Osteoblast (primary cell): ENCODE results near the gene MANEA. TPM values are rescaled to one million over a fixed set of nuclear protein-coding genes. Genes with fewer than 3 reads are reported as not detected.

Experiments used
- DNase-seq: peaks from one replicate; pipeline ENCODE4 v3.0.0; 2011; ENCODE audit warnings: low spot score, mixed read lengths; ENCODE audit not compliant: insufficient read length; ENCODE audit errors: missing footprints
- H2AFZ ChIP-seq: 2 replicates; pipeline ENCODE4 v1.6.0; 2011; ENCODE audit warnings: mild to moderate bottlenecking, low read length
- H3K27ac ChIP-seq: 2 replicates; pipeline ENCODE4 v1.5.1; 2011; ENCODE audit warnings: mild to moderate bottlenecking, low read depth, low read length, moderate library complexity
- H3K27me3 ChIP-seq: 2 replicates; pipeline ENCODE4 v1.6.0; 2012; ENCODE audit warnings: mild to moderate bottlenecking, control low read depth, inconsistent platforms, low read length, moderate library complexity; ENCODE audit not compliant: insufficient read depth
- H3K36me3 ChIP-seq: 2 replicates; pipeline ENCODE4 v1.5.1; 2011; ENCODE audit warnings: mild to moderate bottlenecking, low read length, control low read depth, moderate library complexity; ENCODE audit not compliant: insufficient read depth
- H3K4me1 ChIP-seq: 2 replicates; pipeline ENCODE4 v1.5.1; 2011; ENCODE audit warnings: mild to moderate bottlenecking, low read length, control low read depth, moderate library complexity; ENCODE audit not compliant: insufficient read depth
- H3K4me2 ChIP-seq: 2 replicates; pipeline ENCODE4 v1.6.0; 2011; ENCODE audit warnings: mild to moderate bottlenecking, low read length; ENCODE audit not compliant: insufficient read depth
- H3K4me3 ChIP-seq: fragments of 200-600 bp; sonication (generic); 3 replicates; pipeline ENCODE4 v1.5.1; 2012; ENCODE audit warnings: mild to moderate bottlenecking, low read length, inconsistent platforms; ENCODE audit not compliant: insufficient read depth
- H3K79me2 ChIP-seq: 2 replicates; pipeline ENCODE4 v1.6.0; 2012; ENCODE audit warnings: mild to moderate bottlenecking, low read length, control low read depth, inconsistent platforms; ENCODE audit not compliant: insufficient read depth
- H3K9me3 ChIP-seq: 2 replicates; pipeline ENCODE4 v1.5.1; 2011; ENCODE audit warnings: low read depth, low read length, control low read depth
- H4K20me1 ChIP-seq: 2 replicates; pipeline ENCODE4 v1.6.0; 2012; ENCODE audit warnings: mild to moderate bottlenecking, low read length, control low read depth; ENCODE audit not compliant: insufficient read depth
- total RNA-seq: library from RNA; depleted of rRNA; stranded (reverse); fragments of >200 nt; gene quantifications from 2 replicates; pipeline ENCODE4 v1.2.3, GENCODE V29; 2012
- TF ChIP-seq, protein P1 (sequence below): IDR thresholded peaks from 2 replicates; pipeline ENCODE4 v1.5.1; 2011; ENCODE audit warnings: mild to moderate bottlenecking, low read depth, low read length, moderate library complexity; ENCODE audit errors: extremely low read depth

MANEA gene
- total RNA-seq, 1 donor: 15.9 TPM

DNA sequence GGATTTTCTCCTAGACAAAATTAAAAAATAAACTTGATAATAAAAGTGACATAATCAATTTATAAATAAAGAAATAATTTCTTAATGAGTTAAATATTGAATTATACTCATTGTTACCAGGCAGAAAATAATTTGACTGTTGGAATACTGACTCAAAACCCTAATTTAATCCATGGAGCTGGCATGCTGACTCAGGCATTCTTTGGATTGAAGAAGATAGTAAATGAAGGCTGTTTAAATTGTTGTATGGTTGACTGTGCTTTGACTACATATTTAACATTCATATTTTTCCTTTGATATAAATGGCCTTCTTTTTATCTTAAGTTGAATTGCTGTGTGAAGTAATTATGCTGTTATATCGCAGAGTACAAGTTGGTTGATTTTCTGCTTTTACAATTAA is 11.7 kb downstream of the MANEA start:
- TF ChIP-seq, protein P1, sequence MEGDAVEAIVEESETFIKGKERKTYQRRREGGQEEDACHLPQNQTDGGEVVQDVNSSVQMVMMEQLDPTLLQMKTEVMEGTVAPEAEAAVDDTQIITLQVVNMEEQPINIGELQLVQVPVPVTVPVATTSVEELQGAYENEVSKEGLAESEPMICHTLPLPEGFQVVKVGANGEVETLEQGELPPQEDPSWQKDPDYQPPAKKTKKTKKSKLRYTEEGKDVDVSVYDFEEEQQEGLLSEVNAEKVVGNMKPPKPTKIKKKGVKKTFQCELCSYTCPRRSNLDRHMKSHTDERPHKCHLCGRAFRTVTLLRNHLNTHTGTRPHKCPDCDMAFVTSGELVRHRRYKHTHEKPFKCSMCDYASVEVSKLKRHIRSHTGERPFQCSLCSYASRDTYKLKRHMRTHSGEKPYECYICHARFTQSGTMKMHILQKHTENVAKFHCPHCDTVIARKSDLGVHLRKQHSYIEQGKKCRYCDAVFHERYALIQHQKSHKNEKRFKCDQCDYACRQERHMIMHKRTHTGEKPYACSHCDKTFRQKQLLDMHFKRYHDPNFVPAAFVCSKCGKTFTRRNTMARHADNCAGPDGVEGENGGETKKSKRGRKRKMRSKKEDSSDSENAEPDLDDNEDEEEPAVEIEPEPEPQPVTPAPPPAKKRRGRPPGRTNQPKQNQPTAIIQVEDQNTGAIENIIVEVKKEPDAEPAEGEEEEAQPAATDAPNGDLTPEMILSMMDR: no peak
- Histone ChIP-seq H4K20me1 (no peaks in the 10 kb centered on the region), H3K27me3 (no peaks in the 10 kb centered on the region), H3K4me3 (no peak overlapping the region), H3K4me2 (no peak overlapping the region), H3K9me3 (no peaks in the 10 kb centered on the region), H3K36me3 (no peaks in the 10 kb centered on the region), H3K79me2 (peaks cover 5% of the 10 kb centered on the region), H2AFZ (no peak overlapping the region), H3K4me1 (no peaks in the 10 kb centered on the region), H3K27ac (no peak overlapping the region)
- no peak for DNase-seq

GRCh38 chr6:95589826-95590570 is 12.7 kb downstream of the MANEA start:
- Histone ChIP-seq H3K9me3 (no peaks in the 10 kb centered on the region), H3K36me3 (no peaks in the 10 kb centered on the region), H3K4me2 (no peak overlapping the region), H3K4me1 (no peaks in the 10 kb centered on the region), H3K27me3 (no peaks in the 10 kb centered on the region), H3K4me3 (no peak overlapping the region), H2AFZ (no peak overlapping the region), H3K79me2 (peaks cover 5% of the 10 kb centered on the region), H4K20me1 (no peaks in the 10 kb centered on the region), H3K27ac (no peak overlapping the region)
- no peak for DNase-seq
- TF ChIP-seq, protein P1: no peak

DNA sequence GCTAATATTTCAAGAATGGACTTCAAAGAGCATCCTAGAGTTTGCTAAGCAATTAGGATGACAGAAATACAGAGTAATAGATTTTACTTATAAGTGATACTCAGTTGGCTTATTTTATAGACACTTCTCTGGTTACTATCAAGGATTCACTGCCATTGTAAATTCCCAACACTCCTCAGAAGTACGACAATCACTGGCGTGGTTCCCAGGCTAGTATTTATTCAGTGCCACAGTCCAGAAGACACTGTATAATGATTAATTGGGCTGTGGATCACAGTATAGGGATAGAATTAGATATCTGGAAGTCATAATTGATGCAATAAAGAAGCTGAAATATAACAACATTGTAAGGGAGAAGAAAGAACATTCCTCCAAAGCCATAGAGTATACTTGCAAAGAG is 15.7 kb downstream of the MANEA start:
- Histone ChIP-seq H3K79me2 (no peaks in the 10 kb centered on the region), H3K4me2 (no peak overlapping the region), H3K27ac (no peak overlapping the region), H3K27me3 (no peaks in the 10 kb centered on the region), H4K20me1 (no peaks in the 10 kb centered on the region), H3K36me3 (no peaks in the 10 kb centered on the region), H3K9me3 (no peaks in the 10 kb centered on the region), H3K4me1 (no peaks in the 10 kb centered on the region), H2AFZ (no peak overlapping the region), H3K4me3 (no peak overlapping the region)
- DNase-seq: no peak
- TF ChIP-seq, protein P1: no peak

DNA sequence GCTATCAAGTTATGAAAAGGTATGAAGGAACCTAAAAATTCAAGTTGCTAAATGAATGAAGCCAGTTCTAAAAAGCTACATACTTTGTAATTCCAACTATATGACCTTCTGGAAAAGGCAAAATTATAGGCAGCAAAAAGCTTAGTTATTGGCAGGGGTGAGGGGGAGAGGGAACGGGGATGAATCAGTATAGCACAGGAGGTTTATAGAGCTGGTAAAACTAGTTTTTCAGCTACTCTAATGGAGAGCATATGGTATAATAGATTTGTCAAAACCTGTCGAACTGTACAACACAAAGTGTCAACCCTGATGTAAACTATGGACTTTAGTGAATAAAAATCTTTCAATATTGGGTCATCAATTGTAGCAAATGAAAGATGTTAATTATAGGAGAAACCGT is 18.7 kb downstream of the MANEA start:
- Histone ChIP-seq H3K36me3 (no peaks in the 10 kb centered on the region), H3K27me3 (no peaks in the 10 kb centered on the region), H3K9me3 (no peaks in the 10 kb centered on the region), H3K4me2 (no peak overlapping the region), H2AFZ (no peak overlapping the region), H3K4me1 (no peaks in the 10 kb centered on the region), H4K20me1 (no peaks in the 10 kb centered on the region), H3K27ac (no peak overlapping the region), H3K79me2 (no peaks in the 10 kb centered on the region), H3K4me3 (no peak overlapping the region)
- no peak for DNase-seq
- TF ChIP-seq, protein P1: no peak
